NCI-H146 treated with DMSO at 0.1 percent for 48 hours (cell line): Measurements from ENCODE around the gene PRKCE.
"Not testable (repeated sequence)": the region's sequence is repeated elsewhere in the genome, so short reads cannot be mapped to it uniquely, and the experiment has no call there.

Experiments
- DNase-seq: peaks from one replicate; lab custom pipeline; 2025; ENCODE audit not compliant: unreplicated experiment; lab: John Stamatoyannopoulos, UW

The PRKCE gene

GRCh38 chr2:45696708-45697107 lies 45.2 kb downstream of the PRKCE start:
- DNase-seq = no peak

- no peak for DNase-seq
Measured at GRCh38 chr2:45697190-45697589, 45.7 kb downstream of the PRKCE start.

- no peak for DNase-seq
Measured at GRCh38 chr2:45698554-45698953, 47.1 kb downstream of the PRKCE start.

- DNase-seq = no peak
Measured at GRCh38 chr2:45699032-45699658, 47.7 kb downstream of the PRKCE start.

- DNase-seq = no peak
Measured at GRCh38 chr2:45700407-45701013, 49.0 kb downstream of the PRKCE start.

GRCh38 chr2:45705233-45705632 lies 53.8 kb downstream of the PRKCE start:
- no peak for DNase-seq

GRCh38 chr2:45706033-45706432 lies 54.6 kb downstream of the PRKCE start:
- no peak for DNase-seq

GRCh38 chr2:45707006-45707405 lies 55.5 kb downstream of the PRKCE start:
- DNase-seq = no peak

- DNase-seq = no peak
Measured at GRCh38 chr2:45707661-45708060, 56.2 kb downstream of the PRKCE start.

- DNase-seq = no peak
Measured at GRCh38 chr2:45708501-45708900, 57.0 kb downstream of the PRKCE start.

GRCh38 chr2:45709137-45709536 lies 57.7 kb downstream of the PRKCE start:
- DNase-seq = no peak

- no peak for DNase-seq
Measured at GRCh38 chr2:45710468-45710867, 59.0 kb downstream of the PRKCE start.

- no peak for DNase-seq
Measured at GRCh38 chr2:45711224-45711623, 59.7 kb downstream of the PRKCE start.

- DNase-seq = no peak
Measured at GRCh38 chr2:45712570-45712969, 61.1 kb downstream of the PRKCE start.

- no peak for DNase-seq
Measured at GRCh38 chr2:45713136-45713535, 61.7 kb downstream of the PRKCE start.

- no peak for DNase-seq
Measured at GRCh38 chr2:45713591-45713990, 62.1 kb downstream of the PRKCE start.

GRCh38 chr2:45714679-45715078 lies 63.2 kb downstream of the PRKCE start:
- no peak for DNase-seq

- DNase-seq = no peak
Measured at GRCh38 chr2:45715601-45716379, 64.3 kb downstream of the PRKCE start.

- DNase-seq = not testable (repeated sequence)
Measured at GRCh38 chr2:45716432-45716831, 65.0 kb downstream of the PRKCE start.

- DNase-seq = no peak
Measured at GRCh38 chr2:45716915-45717314, 65.4 kb downstream of the PRKCE start.

GRCh38 chr2:45720210-45720609 lies 68.7 kb downstream of the PRKCE start:
- DNase-seq = no peak

- no peak for DNase-seq
Measured at GRCh38 chr2:45721150-45721549, 69.7 kb downstream of the PRKCE start.
